Measurements from ENCODE around the gene SPARC. TPM values are rescaled to one million over a fixed set of nuclear protein-coding genes. Genes with fewer than 3 reads are reported as not detected.

SPARC gene
- total and polyA plus RNA-seq, 2 donors (not counting 1 experiment from before 2014, with no cell fraction given), result 0.45 TPM; not detected in 1

- intact Hi-C loops (cut with micrococcal nuclease), result no loop called here
- Mint-ChIP-seq H3K9me3 (ENCODE audit: insufficient read depth) (no peaks in the 10 kb centered on the region), H3K4me1 (peaks cover 8% of the 10 kb centered on the region), H3K4me3 (no peak overlapping the region), H3K27me3 (peaks cover 31% of the 10 kb centered on the region), H3K27ac (no peak overlapping the region)
- DNase-seq, result no peak
- peaks cover 0 to 22% (median 10%) of the 10 kb centered on the region in 4 experiments for H3K27me3 ChIP-seq (replicated peaks in 1 of 4; ENCODE audit: control extremely low read depth in 1 of 4, control insufficient read depth in 3 of 4, insufficient read depth in 4 of 4, low read length in 3 of 4)
- TF ChIP-seq, protein P1, sequence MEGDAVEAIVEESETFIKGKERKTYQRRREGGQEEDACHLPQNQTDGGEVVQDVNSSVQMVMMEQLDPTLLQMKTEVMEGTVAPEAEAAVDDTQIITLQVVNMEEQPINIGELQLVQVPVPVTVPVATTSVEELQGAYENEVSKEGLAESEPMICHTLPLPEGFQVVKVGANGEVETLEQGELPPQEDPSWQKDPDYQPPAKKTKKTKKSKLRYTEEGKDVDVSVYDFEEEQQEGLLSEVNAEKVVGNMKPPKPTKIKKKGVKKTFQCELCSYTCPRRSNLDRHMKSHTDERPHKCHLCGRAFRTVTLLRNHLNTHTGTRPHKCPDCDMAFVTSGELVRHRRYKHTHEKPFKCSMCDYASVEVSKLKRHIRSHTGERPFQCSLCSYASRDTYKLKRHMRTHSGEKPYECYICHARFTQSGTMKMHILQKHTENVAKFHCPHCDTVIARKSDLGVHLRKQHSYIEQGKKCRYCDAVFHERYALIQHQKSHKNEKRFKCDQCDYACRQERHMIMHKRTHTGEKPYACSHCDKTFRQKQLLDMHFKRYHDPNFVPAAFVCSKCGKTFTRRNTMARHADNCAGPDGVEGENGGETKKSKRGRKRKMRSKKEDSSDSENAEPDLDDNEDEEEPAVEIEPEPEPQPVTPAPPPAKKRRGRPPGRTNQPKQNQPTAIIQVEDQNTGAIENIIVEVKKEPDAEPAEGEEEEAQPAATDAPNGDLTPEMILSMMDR (IDR thresholded peaks at IDR 0.05), result no peak
- no peak for TF ChIP-seq EZH2 (IDR thresholded peaks at IDR 0.05; ENCODE audit: borderline replicate concordance, insufficient read depth, low read depth, low read length, poor library complexity, severe bottlenecking)
- no peaks in the 10 kb centered on the region for H3K9me3 ChIP-seq (ENCODE audit: control extremely low read depth in 1 of 3, control insufficient read depth in 2 of 3, insufficient read depth in 1 of 3, low read length in 2 of 3)
- WGBS (ENCODE audit: insufficient coverage), result 100% methylated on average over 3 of the region's 3 CpGs
- H2AFZ ChIP-seq (ENCODE audit: insufficient read depth, low read depth, low read length, poor library complexity, severe bottlenecking), result no peak overlapping the region
- ATAC-seq (ENCODE audit: low read depth), result no peak
- H3K79me2 ChIP-seq (ENCODE audit: control insufficient read depth, insufficient read depth, low read length), result no peaks in the 10 kb centered on the region
- ChIA-PET POLR2A (no interaction called here), CTCF (no interaction called here)
- H3K36me3 ChIP-seq (replicated peaks in 1 of 2; ENCODE audit: control extremely low read depth in 1 of 2, control insufficient read depth in 1 of 2, extremely low read depth in 1 of 2, insufficient read depth in 2 of 2, low read length in 1 of 2), result no peaks in the 10 kb centered on the region
- no peak overlapping the region for H3K9ac ChIP-seq (ENCODE audit: low read length)
- H3K27ac ChIP-seq (ENCODE audit: low read length in 2 of 2), result no peak overlapping the region
- peaks cover 3 to 7% of the 10 kb centered on the region in 2 donors for H3K4me1 ChIP-seq (ENCODE audit: control insufficient read depth in 2 of 2, insufficient read depth in 2 of 2, low read length in 2 of 2)
- H3K4me2 ChIP-seq (replicated peaks; ENCODE audit: low read depth, low read length, poor library complexity, severe bottlenecking), result no peak overlapping the region
- H3K4me3 ChIP-seq (ENCODE audit: control extremely low read depth in 1 of 5, extremely low read depth in 1 of 5, insufficient read depth in 1 of 5, low read depth in 2 of 5, low read length in 4 of 5), result no peak overlapping the region
- H4K20me1 ChIP-seq (ENCODE audit: control insufficient read depth, insufficient read depth, low read length, poor library complexity, severe bottlenecking), result no peaks in the 10 kb centered on the region
Observed at GRCh38 chr5:151688436-151688835, 1.7 kb upstream of the SPARC start.

DNA sequence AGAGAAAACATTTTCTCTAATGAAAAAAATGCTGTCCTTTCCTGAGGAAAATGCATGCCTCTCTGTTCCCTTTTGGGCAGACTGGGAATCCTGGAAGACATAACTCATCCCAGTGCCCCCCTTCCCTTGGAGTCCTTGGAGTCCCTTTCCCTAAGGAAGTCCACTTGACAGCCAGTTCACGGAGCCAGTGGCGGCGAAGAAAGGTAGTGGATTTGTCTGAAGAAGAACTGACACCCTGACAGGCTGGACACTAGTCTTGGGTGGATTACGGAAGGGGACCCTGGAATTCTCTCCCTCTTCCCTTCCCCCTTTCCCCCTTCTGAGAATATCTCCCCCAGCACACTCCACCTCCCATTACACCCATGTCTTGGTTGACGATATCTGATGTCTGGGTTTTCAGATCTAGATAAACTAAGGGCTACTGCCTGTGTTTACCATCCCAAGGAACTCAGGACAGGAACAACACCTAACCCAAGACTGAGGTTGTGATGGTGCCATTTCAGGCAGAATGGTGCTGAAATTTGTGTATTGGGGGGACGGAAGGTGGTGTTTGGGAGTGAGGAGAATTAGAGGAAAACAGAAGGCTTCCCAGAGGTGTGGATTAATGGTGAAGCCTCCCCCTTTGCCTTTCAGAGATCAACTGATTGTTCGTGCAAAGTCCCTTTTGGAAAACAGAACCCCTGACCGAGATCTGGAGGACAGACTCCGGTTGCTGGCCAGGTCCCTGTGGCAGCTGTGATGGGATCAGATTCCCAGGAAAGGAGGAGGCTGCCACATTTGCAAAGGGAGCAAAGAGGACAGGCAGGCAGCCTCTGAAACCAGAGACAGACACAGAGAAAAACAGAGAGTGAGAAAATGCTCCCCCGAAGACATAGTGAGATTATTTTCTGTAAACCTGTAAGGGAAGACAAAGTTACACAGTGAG lies 704 bp downstream of the SPARC start:
- H3K9me3 ChIP-seq (ENCODE audit: control extremely low read depth in 1 of 3, control insufficient read depth in 2 of 3, insufficient read depth in 1 of 3, low read length in 2 of 3), result no peaks in the 10 kb centered on the region
- 73% methylated on average over 5 of the region's 10 CpGs for WGBS (ENCODE audit: insufficient coverage)
- no peak overlapping the region for H3K27ac ChIP-seq (ENCODE audit: low read length in 2 of 2)
- H3K4me2 ChIP-seq (replicated peaks; ENCODE audit: low read depth, low read length, poor library complexity, severe bottlenecking), result peak overlapping the region; percentile 18
- H3K27ac Mint-ChIP-seq, result no peak overlapping the region
- DNase-seq, result no peak
- no peaks in the 10 kb centered on the region for H3K79me2 ChIP-seq (ENCODE audit: control insufficient read depth, insufficient read depth, low read length)
- no peak overlapping the region for H3K4me3 ChIP-seq (ENCODE audit: control extremely low read depth in 1 of 5, extremely low read depth in 1 of 5, insufficient read depth in 1 of 5, low read depth in 2 of 5, low read length in 4 of 5)
- CTCF ChIA-PET, result no interaction called here
- H3K9ac ChIP-seq (ENCODE audit: low read length), result no peak overlapping the region
- no peaks in the 10 kb centered on the region for H3K36me3 ChIP-seq (replicated peaks in 1 of 2; ENCODE audit: control extremely low read depth in 1 of 2, control insufficient read depth in 1 of 2, extremely low read depth in 1 of 2, insufficient read depth in 2 of 2, low read length in 1 of 2)
- peaks cover 3 to 7% of the 10 kb centered on the region in 2 donors for H3K4me1 ChIP-seq (ENCODE audit: control insufficient read depth in 2 of 2, insufficient read depth in 2 of 2, low read length in 2 of 2)
- no peaks in the 10 kb centered on the region for H4K20me1 ChIP-seq (ENCODE audit: control insufficient read depth, insufficient read depth, low read length, poor library complexity, severe bottlenecking)
- POLR2A ChIA-PET, result no interaction called here
- H2AFZ ChIP-seq (ENCODE audit: insufficient read depth, low read depth, low read length, poor library complexity, severe bottlenecking), result peak overlapping the region; percentile 54
- ATAC-seq (ENCODE audit: low read depth), result no peak
- H3K27me3 ChIP-seq (replicated peaks in 1 of 4; ENCODE audit: control extremely low read depth in 1 of 4, control insufficient read depth in 3 of 4, insufficient read depth in 4 of 4, low read length in 3 of 4), result peaks cover 0 to 22% (median 11%) of the 10 kb centered on the region in 4 experiments
- intact Hi-C loops (cut with micrococcal nuclease), result no loop called here
- no peak for TF ChIP-seq EZH2 (IDR thresholded peaks at IDR 0.05; ENCODE audit: borderline replicate concordance, insufficient read depth, low read depth, low read length, poor library complexity, severe bottlenecking)
- TF ChIP-seq, protein P1 (IDR thresholded peaks at IDR 0.05), result no peak
- no peaks in the 10 kb centered on the region for H3K9me3 Mint-ChIP-seq (ENCODE audit: insufficient read depth)
- H3K4me3 Mint-ChIP-seq, result no peak overlapping the region
- peaks cover 31% of the 10 kb centered on the region for H3K27me3 Mint-ChIP-seq
- H3K4me1 Mint-ChIP-seq, result peaks cover 8% of the 10 kb centered on the region

All from B cell (primary cell).